ENCODE data around the gene ACP1.
A peak's percentile ranks its signal among the peaks of the same experiment; 100 is the strongest.

ACP1 gene

GRCh38 chr2:256094-256493 lies 8.7 kb upstream of the ACP1 start:
- no peak for DNase-seq

DNA sequence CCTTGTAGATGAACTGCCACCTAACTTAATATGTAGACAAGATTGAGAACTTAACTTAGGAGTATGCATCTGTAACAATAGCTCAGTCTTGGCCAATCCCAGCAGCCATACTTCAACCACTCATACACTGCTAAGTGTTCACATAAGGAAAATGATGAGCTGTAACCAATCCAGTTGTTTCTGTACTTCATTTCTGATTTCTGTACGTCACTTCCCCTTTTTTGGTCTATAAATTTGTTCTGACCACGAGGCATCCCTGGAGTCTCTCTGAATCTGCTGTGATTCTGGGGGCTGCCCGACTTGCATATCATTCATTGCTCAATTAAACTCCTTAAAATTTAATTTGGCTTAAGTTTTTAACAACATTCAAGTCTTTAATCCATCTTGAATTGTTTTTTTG lies 7.3 kb upstream of the ACP1 start:
- no peak for DNase-seq

DNA sequence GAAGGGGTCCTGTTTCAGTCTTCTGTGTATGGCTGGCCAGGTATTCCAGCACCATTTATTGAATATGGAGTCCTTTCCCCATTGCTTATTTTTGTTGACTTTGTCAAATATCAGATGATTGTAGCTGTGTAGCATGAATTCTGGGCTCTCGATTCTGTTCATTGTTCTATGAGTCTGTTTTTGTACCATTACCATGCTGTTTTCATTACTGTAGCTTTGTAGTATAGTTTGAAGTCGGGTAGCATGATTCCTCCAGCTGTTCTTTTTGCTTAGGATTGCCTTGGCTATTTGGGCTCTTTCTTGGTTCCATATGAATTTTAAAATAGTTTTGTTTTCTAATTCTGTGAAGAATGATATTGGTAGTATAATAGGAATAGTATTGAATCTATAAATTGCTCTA lies 6.9 kb upstream of the ACP1 start:
- DNase-seq = no peak

GRCh38 chr2:258933-259332 lies 5.8 kb upstream of the ACP1 start:
- DNase-seq = no peak

DNA sequence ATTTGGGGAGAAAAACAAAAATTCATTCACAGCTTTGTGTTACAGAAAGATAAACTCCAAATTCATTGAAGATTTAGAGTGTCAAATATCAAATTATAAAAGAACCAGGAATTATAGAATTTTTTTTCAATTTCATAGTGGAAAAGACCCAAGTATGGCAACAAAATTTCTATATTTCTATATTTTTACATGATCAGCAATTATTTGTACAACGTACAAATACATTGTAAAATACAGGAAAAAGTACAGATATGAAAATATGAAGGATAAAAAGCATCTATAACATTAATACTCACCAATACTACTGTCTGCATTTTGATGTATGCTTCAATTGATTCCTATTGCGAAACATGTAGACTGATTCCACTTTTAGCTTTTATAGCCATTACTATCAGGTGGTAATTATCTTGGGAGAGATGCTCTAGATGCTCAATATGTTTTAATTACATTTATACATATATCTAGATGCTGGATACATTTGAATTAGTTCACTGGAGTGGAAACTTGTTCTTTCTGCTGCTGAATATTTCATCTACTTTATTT lies 4.9 kb upstream of the ACP1 start:
- no peak for DNase-seq

DNA sequence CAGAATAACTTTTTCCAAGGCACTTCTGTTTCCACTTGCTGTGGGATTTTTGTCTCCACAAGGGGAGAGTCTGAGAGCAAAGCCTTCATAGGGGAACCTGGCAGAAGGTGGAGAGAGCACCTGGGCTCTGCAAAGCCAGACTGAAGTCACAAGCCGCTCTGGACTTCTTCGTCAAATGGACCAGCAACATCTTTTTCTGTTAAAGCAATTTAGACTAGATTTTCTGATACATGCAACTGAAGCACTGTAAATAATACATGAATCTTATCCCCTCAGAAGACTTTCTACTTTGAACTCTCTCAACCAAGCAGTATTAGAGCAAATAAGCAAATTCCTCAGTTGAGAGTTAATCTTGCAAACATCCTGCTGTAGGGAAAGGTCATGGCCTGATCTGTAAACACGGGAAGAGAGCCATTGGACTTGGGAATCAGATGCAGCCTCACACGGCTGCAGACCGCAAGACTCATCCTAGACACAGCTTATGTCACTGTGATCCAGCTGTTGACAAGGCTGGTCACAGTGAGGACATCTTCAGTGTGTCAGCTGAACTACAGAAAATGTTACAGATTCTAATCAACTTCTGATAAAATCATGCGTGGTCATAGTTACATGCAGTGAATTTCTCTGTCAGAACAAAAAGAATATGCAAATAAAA lies 4.1 kb upstream of the ACP1 start:
- DNase-seq = no peak

- DNase-seq = no peak
Observed at GRCh38 chr2:262117-262516, 2.6 kb upstream of the ACP1 start.

- no peak for DNase-seq
Observed at GRCh38 chr2:263022-263738, 1.6 kb upstream of the ACP1 start.

DNA sequence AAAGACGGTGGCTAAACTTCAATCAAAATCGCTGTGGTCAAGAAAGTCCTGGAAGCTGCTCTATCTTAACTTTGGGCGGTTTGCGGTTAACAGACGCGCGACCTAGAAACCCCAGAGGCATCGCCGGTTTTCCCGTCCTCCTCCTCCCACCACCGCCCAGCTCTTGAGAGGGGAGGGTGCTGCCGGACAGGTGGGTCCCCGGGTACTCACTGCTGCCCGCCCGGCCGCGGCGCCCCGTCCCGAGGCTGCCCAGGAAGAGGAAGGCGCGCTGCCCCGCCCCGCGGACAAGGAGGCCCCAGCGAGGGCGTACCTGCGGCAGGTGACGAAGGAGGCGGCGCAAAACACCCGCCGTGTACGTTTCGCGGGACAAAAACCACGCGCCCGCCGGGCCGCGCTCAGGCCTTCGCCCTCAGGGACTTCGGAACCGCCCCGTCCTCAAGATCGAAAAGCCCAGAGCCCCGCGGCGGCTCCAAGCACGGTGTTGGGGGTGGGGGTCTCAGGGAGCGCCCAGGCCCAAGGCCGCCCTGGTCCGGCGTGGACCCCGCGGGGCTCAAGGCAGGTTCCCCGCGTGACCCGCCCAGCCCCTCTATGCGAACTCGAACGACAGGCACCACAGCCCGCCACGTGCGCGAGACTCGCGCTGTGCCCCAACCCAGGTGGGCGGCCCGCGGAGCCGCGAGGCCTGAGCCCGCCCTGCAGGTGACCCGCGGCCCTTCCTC lies 814 bp upstream of the ACP1 start, which contains the start of gene SH3YL1:
Gene SH3YL1 (minus strand): TSS at position 259 of the 719 bp plus-strand sequence. CDS start 48 bp downstream, at position 211.
- peak; percentile 23 for DNase-seq

DNA sequence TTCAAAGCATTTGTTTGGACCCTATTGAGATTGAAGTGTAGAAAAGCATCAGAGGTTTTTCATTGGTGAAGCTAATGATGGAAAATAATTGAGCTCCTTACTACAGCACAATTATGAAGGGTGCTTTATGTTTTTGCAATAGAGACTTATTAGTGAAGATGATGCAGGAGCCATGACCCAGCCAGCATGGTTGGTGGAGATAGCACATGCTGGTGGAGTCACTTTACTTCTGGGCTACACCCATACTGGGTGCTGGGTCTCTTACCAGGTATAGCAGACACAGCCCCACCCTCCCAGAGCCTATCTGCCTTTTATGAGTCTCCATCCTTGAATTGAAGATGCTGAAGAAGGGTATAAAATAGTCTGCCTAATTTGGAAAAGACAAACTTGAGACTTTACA lies 3.6 kb downstream of the ACP1 start:
- no peak for DNase-seq

DNA sequence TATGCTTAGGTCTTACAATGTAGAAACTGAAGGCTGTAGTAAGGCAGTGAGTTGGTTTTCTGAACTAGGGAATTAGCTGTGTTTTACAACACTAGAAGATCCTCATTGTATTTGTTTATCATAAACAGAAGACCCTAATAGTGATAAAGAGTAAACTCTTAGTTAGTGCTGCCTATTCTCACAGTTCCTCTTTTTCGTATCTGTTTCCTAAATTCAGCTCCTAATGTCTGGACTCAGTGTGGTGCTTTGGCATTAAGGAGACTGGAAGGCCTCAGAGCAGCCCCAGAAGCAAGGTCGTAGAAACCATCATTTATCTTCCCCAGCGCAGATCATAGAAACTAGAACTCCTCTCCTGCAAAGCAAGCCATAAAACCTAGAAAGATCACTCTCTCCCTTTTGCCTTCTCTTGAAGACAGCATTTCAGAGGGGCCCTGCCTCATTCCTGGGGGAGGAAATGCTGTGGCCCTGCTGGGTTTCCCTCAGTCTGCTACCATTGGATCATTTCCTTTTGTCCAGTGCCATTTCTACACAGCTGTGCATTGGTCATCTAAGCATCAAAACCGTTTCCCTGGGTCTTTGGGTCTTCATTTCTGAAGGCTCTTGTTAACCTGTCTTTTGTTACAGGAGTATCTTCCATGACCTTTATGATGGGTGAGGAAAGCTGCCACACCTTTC lies 4.7 kb downstream of the ACP1 start:
- no peak for DNase-seq

DNA sequence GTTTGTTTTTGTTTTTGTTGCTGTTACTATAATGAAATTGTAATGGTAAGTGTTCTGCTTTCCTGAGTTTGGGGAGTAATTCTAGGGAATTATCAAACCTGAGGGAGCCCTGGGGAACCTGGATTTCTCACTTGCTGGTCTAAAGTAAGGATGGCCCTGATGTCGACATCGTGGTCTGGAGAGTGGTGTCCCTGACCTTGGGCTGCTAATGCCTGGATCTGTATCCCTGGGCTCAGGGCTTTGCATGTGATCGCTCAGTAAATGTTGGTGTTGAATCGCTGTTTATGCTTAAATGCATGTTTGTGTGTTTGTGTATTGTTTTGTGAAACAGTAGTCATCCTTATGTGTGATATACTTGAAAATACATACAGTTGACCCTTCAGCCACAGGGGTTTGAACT lies 6.1 kb downstream of the ACP1 start:
- no peak for DNase-seq

GRCh38 chr2:271917-272316 lies 7.2 kb downstream of the ACP1 start:
- no peak for DNase-seq

GRCh38 chr2:273333-273732 lies 8.6 kb downstream of the ACP1 start:
- DNase-seq = peak; percentile 87

DNA sequence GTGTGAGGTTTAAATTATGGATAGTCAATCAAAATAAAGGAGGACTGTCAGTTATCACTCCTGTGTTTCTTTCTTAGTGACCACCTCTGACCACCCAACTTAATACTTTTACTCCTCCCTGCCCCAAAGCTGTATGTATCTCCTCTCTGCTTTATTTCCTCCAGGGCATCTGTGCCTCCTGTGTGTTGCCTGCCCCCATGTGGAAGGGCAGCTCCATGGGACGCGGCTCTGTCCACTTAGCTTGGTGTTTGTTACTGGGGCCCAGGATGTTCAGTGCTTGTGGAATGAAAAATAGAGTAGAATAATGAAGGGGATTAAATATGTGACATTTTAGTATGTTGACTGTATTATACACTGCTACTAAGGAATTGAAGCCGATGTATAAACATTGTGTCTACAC lies 9.8 kb downstream of the ACP1 start:
- no peak for DNase-seq

DNA sequence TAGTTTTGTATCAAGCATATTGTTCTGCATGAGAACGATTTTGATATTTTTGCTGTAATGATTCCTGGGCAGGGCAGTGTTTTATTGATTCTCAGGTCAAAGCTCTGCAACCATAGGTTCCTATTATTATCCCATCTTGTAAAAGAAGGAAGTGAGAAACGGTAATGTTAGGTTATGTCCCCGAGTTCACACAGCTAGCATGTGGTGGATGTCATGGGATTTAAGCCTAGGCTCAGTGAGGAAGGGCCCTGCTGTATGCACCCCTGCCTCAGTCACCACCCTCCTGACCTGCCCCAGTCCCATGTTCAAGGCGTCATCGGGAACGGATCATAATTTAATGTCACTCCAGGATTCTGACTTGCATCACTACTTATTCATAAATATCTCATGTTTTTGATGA lies 10.7 kb downstream of the ACP1 start:
- DNase-seq = no peak

- DNase-seq = no peak
Observed at GRCh38 chr2:278312-278926, 13.7 kb downstream of the ACP1 start.

DNA sequence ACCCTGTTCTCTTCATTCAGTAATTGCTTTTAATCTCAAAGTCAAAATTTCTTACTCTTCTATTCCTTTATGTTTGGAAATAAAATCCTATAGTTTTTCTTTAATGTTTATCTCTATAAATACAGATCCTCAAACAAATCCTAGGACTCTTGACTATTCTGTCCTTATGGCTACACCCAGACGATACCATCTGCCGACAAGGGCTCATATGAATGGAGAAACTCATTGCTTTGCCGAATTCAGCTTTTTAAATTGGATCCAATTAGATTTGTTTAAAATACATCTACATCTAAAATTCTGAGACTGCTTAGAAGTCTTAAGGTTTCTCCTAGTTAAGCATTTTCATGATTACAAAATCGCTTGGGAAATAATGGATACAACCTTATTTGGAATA lies 14.2 kb downstream of the ACP1 start:
- DNase-seq = no peak

DNA sequence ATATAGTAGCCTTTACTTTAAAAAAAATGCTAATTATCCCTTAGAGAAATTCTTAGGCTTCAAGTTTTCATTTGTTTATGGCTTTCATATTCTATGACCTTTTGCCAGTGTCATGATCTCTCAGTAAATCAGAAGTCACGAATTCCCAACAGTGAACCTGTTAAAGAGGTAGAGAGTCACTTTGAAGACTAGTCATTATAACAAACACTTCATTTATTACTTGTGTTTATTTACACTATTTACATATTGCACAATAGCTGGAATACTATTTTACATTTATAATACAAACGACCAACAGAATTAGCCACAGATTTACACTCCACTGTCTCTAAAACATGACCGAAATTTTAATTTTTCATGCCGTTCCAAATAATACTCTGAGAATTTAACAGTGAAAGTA lies 14.6 kb downstream of the ACP1 start:
- no peak for DNase-seq

- DNase-seq = no peak
Observed at GRCh38 chr2:279956-280649, 15.4 kb downstream of the ACP1 start.

DNA sequence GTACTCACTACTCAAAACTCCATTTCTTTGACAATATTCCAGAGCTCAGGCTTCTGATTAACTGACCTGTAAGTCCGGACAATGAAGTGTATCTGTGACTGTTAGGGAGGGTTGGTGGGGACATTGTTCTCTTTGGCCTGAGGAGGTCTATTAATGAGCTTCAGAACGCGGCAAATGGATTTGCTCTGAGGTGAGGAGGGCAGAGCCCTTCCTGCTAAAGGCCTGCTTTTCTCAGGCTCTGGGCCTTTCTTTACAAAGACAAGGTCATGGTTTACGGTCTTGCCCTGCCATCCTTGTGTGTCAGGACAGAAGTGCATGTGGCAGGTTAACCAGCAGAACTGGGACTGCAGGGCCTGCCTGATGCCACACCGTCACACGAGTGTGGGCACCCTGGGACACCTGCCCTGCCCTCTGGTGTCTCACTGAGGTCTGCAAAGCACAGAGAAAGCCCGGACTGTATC lies 15.9 kb downstream of the ACP1 start:
- no peak for DNase-seq

GRCh38 chr2:281381-281780 lies 16.6 kb downstream of the ACP1 start:
- no peak for DNase-seq

Measured in NCI-H1105 treated with DMSO at 0.1 percent for 48 hours (cell line).